ENCODE results near the gene CGNL1.

CGNL1 gene

DNA sequence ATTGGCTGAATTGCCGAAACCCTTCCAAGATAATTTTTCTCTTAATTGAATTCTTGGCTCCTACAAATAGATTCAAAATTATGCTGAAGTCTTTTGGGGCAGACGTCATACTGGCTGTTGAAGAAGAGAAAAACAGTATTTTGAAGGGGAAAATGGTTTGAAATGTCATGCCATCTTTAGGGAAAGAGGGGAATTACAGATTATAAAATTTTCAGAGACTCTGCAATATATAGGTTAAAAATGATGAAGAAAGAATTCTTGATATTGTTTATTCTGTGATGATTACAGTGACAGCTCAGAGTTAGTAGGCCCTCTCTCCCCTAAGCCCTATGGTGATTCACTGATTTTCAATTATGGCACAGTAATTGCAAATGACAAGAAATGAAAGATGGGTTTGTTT, 86.1 kb downstream of the CGNL1 start:
- no peak for DNase-seq

DNA sequence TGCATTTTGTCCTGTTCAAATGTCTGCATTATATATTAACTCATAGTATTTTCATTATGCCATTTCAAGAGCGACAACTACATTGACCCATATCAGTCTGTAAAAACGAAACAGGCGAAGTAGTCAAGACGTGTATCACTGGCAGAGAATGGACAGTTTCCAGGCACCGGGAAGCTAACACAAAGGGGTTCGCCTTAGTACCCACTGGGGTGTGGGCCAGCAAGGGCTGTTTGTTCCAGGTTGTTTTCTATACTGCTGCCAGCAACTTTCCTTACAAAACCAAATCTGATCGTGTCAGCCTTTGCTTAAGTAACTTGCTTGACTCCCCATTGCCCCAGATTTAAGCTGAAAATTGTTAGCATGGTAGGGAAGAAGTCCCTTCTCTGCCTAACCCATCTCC, 87.1 kb downstream of the CGNL1 start:
- no peak for DNase-seq

DNA sequence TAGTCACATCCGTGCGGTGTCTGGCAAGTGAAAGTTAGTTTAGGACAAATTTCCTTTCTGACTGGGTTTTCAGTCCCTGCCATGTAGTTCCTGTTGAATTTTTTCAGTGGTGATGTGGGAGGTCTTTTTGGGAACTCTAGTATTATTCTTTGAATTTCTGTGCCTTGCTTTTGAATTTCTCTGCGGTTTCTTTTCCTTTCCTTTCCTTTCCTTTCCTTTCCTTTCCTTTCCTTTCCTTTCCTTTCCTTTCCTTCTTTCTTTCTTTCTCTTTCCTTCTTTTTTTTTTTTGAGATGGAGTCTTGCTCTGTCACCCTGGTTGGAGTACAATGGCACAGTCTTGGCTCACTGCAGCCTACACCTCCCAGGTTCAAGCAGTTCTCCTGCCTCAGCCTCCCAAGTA, 88.2 kb downstream of the CGNL1 start:
- no peak for DNase-seq

DNA sequence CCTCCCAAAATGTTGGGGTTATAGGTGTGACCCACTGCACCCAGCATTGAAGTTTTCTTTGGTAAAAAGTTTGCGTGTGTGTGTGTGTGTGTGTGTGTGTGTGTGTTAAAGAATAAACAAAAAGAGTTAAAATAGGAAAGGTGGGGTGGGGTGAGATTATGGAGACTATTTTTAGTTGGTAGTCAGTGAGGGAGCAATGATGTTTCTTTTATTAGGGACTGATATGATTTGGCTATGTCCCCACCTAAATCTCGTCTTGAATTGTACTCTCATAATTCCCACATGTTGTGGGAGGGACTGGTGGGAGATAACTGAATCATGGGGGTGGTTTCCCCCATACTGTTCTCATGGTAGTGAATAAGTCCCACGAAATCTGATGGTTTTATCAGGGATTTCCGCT, 92.2 kb downstream of the CGNL1 start:
- DNase-seq: no peak

DNA sequence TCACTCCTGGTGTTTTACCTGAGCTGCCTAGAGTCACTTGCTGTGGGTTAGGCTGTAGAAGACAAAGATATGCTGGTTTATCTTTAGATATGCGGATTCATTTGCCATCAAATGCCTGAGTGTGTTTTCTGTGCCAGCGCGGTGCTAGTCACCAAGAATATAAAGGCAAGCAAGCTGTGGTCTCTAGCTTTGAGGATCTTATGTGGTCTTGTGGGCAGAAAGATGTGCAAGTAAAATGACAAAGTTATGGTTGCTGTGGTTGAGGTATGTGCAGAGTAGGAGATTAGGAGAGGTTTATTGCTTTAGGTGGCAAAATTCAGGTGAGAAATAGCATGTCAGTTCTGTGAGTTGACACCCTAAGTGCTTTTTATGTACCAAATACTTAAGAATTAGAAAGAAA, 94.2 kb downstream of the CGNL1 start:
- DNase-seq: no peak

DNA sequence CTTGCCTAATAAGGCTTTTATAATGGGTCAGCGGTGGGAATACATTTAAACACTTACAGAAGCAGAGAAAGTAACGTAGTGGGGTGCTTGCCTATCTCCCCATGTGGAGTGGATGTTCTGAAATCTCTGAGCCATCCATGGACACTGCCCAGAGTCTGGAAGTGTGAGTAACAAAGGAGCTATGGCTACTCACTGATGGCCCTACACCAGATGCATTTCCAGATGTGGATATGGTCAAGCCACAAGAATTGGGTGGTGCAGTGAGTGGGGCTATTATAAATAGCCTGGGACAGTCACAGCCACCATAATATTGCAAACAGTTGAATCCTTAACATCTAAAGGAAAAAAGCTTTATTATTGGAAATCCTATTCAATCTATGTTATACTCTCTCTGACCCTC, 96.6 kb downstream of the CGNL1 start:
- no peak for DNase-seq

DNA sequence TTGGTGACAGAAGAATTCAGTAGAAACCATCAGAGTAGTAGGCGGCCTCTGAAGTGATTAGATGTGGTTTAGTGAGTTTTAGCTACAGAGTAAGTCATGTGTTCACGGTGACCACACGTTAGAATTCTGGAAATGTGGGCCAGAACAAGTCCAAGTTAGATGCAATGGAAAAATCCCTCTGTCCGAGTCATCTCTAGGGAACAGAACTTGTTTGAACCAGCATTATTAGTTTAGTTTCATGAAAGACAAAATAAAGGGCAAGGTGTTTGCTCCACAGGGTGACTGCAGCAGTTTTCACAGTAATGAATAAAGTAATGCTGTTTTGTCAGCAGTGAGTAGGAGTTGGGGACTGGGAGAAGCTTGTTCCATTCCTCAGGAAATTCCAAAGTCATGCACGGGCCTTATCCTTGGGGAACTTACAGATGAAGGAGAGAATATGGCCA, 100.2 kb downstream of the CGNL1 start:
- DNase-seq: no peak

DNA sequence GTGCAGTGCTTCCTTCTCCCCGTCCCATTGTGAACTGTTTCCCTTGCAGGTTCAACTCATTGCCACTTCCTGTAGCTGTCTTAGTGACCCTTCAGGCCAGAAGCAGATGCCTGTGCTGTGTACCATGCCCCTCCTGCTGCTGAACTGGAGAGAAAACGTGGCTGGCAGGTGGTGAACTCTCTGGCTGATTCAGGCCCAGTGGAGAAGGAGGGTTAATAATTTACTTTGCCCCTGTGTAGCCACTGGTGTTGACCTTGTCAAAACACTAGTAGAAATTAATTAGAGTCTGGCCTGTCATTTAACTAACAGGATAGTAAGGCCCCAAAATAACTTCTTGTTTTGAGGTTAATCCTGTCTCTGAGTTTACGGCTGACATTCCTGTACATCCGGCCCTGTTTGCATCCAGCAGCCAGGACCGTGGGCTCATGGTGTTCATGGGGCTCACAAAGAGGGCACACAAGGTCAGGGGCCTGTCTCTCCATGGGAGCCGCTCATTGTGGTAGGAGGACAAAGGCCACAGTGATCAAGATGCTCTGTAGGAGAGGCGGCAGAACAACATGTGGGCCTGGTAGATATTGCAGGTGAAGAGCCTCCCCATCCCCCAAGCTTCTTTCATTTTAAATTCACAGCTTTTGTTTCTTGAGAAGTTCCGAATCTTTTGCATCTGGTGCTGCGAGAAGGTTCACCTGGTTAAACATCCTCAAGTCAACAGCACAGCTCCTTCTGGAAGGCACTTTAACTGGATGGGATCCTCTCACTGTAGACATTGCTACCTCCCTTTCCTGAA, 101.6 kb downstream of the CGNL1 start:
- no peak for DNase-seq

DNA sequence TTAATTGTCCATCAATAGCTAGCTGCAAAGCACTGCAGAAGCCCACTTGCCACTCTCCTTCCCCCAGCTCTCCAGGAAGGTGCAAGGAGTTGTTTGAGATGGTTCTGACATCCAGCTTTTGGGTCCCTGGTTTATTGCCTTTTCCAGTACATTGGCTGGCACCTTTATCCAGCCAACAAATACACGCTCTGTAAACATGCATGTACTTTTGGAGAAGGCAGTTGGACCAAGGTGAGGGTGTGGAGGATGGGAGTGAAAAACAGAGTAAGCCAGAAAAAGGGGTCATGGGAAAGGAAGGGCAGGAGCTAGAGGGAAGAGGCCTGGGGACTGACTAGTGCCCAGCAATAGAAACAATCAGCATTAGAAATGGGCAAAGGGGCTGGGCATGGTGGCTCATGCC, 102.7 kb downstream of the CGNL1 start:
- DNase-seq: no peak

DNA sequence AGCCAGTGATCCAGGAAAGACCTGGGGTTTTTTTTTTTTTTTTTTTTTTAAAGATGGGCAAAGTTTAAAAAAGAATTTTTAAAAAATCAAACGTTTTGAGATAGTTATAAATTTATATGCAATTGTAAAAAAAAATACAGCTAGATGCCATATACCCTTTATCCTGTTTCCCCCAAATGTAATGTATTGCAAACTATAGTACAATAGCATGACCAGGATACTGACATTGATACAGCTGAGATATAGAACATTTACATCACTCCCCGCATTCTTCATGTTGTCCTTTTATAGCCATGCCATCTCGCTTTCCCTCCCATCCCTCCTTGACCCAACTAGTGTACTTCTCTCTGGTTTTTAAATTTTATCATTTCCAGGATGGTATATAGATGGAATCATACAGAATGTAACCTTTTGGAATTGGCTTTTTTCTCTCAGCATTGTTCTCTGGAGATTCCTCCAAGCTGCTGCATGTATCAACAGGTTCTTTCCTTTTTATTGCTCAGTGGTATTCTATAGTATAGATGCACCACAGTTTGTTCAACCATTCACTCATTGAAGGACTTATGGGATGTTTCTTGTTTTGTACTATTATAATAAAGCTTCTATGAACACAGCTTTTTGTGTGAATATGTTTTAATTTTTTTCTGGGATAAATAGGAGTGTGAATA, 104.9 kb downstream of the CGNL1 start:
- no peak for DNase-seq

DNA sequence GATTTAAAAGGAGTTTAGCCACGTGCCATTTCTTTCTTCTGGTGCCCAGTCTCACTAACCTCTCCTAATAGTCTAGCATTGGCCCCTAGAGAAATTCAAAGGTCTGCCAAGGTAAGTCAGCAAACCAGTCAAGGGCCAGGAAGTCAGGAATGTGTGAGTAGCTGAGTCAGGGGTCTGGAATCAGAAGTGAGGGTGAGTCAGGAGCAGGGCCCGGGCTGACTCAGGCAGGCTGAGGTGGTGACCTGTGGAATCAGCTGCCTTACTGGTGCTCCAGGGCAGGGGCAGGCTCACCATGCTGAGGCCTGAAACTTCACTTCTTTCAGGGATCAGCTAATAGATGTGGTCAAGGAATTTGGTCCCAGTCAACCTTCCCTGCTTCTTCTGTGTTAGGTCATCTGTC, 109.6 kb downstream of the CGNL1 start:
- no peak for DNase-seq

DNA sequence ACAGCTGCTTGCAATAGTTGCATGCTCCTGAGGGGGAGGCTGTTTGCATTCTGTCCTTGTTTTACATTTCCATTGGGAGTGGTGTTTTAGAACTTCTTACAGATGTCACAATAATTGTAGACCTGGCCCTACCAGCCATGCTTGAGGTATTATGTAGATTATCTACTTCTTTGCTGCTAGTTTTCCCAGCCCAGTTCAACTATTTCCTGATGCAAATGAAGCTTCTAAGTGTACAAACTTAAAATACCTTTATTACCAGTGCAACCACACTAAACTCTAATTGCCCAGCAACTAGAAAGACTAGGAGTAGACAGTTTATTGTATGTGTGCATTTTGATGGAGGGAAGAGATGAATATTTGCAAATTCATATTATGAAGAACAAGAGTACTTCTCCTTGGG, 110.5 kb downstream of the CGNL1 start:
- no peak for DNase-seq

DNA sequence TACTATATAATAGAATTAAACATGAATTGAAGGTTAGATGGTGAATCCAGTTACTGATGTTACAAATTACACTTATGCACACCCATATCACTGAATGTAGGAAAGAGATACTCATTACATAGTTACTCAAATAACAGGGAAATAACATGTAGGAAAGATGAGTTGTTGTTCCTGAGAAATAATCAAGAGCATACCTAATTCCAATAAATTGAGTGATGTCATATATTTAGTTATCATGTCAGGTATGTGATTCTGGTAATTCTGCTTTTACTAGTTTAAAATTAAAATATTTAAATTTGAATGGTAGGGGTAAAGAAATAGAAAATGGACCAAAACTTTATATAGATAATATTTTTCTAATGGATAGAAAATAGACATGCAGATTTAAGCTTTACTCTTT, 112.8 kb downstream of the CGNL1 start:
- DNase-seq: no peak

DNA sequence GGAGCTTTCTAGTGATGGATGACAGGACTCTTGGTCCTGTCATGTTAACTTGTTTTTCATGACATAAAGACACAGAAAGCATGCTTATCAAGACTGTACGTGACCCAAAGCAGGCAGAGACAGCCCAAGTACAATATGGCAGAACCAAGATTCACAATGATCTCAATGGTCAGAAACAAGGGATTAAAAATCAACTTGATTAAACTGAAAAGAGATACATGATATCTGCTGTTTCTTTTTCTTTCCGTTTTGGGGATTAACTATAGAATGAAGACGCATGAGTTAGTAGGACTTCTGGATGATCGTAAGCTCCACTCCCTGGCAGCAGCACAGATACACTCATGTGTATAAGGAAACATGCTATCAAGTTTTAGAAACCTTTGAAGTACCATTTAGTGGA, 117.0 kb downstream of the CGNL1 start:
- DNase-seq: no peak

DNA sequence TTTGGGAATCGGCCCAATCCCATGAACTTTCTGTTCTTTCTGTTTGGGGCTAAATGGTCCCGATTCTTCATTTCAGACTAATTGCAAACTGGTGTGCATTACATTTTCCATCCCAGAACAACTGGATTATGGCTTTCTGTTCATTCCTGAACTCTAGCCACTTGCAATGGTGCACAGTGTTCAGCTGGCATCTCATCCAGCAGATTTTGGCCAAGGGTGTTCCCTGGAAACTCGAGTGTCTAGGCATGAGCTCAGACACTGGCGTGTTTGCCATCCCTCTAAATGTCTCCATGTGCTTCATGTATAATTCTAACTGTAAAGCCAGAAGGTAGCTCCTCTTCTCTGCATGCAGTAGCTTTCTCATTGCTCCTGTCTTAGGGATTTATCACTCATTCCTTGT, 118.3 kb downstream of the CGNL1 start:
- DNase-seq: no peak

DNA sequence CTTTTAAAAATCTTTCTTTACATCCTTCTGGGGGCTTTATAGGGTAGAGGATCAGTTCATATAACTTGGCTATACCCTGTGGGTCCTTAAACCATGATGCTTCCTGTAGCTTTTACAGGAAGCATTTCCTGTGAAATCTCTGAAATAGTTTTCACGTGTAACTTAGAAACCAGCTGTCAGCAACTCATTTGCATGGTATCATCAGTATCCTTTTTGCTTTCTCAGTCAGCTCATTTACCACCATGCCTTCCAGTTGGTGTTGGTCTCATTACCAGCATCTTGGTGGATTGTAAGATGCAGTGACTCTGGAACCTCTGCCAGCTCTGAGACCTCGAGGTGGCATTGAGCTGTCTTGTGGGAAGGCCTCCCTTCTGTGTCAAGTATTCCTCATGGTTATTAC, 118.7 kb downstream of the CGNL1 start:
- DNase-seq: no peak

DNA sequence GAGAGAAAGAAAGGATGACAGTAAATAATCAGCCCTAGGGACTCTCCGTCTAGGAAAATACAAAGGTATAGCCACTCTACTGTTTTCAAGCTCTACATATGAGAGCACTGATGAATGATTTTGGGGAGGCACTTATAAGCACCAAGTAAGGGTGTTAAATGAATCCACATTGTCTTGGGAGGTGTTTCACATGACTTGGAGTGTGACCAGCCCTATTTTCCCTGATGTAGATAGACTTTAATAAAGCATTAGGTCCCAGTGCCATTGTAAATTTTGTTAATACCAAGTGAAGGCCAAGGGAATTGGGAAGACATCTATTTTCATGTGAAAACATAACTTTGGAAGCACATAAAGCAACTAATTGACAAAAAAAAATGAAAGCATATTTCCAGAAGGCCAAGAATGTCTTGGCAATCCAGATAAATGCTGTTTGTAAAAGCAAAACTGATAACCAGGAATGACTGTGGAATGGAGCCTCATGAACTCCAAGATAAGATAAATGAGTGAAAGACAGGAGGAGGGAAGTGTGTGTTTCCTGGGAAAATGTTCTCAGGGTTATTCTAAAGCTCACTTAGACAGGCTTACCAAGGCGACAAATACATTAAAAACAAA, 119.4 kb downstream of the CGNL1 start:
- DNase-seq: no peak

DNA sequence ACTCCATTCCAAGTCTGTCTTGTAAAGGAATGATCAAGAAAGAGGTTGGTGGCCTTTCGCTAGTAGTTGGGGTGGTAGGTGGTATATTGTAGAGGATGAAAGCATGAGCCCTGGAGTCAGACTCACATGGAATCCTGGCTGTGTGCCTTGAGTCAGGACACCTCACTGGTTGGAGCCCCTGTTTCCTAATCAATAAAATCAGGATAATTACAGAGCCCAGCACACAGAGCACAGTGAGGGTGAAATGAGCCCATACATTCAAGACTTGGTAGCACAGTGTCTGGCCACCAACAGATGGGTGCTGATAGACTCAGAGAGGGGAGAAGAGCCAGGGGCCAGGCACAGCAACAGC, 120.3 kb downstream of the CGNL1 start:
- DNase-seq: no peak

DNA sequence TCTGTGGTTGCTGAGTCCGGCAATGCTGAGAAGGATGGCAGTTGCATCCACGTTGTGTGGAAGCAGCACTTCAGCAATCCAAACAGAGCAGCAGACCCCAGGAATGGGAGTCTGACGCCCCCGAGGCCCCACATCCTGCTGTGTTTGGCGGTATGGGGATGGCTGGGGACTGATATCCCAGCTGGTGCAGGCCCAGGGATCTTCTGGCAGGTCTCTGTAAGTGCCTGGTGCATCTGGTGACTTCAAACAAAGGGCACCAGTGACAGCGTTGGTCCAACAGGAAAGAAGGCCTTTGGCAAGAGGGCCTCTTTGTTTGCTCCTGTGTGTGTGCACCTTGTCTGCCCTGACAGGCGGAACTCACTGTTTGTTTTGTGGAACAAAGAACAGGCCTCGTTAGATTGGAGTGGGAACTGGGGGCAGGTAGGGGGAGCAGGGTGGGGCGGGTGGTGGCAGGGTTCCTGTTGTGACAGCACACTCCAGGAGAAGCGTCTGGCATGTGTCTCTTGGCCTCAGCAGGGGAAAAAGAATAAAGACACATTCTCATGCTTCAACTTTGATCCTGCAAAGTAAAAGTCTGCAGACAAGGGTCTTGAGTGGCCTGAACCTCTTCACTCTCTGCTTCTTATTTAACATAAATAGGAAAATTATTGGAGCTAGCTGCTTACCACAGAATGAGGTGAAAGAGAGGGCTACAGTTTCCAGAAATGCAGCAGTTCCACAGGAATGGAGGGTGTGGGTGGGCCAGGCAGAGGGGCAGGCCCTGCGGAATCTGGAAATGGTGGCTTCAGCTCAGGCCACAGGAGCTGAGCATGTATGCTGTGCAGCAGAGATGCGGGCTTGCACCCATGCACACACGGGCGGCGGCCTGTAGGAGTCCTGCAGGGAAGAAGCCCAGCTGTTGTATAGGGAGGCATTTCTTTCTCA, 120.9 kb downstream of the CGNL1 start:
- no peak for DNase-seq

DNA sequence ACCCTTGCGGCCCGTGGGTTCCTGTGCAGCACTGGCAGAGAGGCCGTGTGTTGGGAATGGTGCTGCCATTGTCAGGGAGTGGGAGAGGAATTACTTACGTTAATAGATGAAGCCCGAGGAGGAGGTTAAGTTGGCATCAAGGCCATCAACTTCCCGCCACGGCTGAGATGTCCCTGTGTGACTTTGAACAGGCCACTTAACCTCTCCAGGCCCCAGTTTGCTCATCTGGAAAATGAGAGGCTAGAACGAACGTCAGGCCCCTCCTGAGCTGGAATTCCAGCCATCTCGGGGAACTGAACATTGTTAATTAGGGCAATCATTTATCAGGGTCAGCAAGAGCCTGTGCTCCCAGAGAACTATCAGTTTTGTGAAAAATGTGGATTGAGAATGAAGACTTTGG, 124.0 kb downstream of the CGNL1 start:
- DNase-seq: no peak

DNA sequence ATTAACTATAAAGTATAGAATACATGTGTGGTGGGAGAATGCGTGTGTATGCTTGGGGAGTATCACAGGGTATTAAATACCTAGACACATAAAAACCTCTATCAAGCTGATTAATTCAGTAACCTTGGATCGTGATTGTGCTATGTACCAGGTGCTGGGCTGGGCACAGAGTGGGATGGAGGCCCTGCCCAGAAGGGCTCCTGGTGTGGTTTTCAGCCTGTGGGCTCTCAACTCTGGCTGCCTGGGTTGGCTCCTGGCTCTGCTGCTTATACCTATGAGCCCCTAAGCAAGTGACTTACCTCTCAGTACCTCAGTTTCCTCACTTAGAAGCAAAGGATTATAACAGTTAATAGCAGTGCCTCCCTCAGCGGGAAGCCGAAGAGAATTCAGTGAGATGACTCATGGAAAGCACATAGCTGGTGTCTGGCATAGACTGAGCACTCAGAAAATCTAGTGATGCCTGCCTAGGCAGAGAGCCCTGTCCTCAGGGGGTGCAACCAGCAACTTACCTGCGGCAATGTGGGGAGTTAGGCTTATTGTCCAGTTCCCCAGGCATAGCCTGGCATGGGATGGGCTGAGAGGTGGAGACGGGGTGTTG, 124.8 kb downstream of the CGNL1 start:
- DNase-seq: no peak

DNA sequence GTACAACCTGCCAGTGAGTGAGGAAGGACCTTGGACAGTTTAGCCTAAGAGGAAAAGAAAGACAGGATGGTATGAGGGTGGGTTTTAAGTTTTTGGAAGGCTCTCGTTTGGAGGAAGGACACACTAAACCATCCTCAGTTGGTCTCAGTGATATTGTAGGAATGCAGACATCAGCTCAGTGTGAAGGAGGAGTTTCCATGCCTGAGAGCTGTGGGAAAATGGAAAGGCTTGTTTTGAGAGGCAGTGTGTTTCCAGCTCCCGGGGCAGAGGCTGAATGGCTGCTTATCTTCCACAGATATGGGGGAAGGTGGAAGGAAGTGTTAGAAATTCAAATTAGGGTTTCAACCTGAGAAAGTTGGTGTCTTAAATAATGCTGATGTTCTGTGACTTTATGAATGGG, 125.8 kb downstream of the CGNL1 start:
- no peak for DNase-seq

All from NCI-H2171 treated with DMSO at 0.1 percent for 48 hours (cell line).